CD4-positive, alpha-beta T cell (primary cell): ENCODE results near the gene B2M. TPM values are rescaled to one million over a fixed set of nuclear protein-coding genes. Genes with fewer than 3 reads are reported as not detected.

Experiments
- ATAC-seq: fragments of 200-7000 bp; cut with Tn5 transposase; one replicate; pipeline ENCODE4 v1.10.0; 2022; ENCODE audit warnings: mild to moderate bottlenecking; ENCODE audit not compliant: poor library complexity
- CTCF ChIA-PET: fragments of 350-600 bp; sonication (Branson Sonifier 250); formaldehyde crosslinking; loops from one replicate; lab custom pipeline; 2021; ENCODE audit warnings: antibody characterized with exemption, inconsistent platforms; lab: Charles Lee
- POLR2A ChIA-PET: fragments of 350-600 bp; sonication (Branson Sonifier 250); formaldehyde crosslinking; loops from one replicate; lab custom pipeline; 2021; ENCODE audit warnings: antibody characterized with exemption, inconsistent platforms; lab: Charles Lee
- DNase-seq, 14 experiments: peaks; one replicate each; pipeline ENCODE4 v3.0.0-alpha.2; 2013 to 2020; ENCODE audit warnings: mixed read lengths in 2 of 14
- H3K27ac ChIP-seq, 2 donors: one replicate each; pipeline versions ENCODE4 v1.5.1 to v1.7.0; 2013; ENCODE audit warnings: low read length in 2 of 2, low read depth in 1 of 2, mild to moderate bottlenecking in 1 of 2
- H3K27me3 ChIP-seq, 2 experiments: 1 replicate in 1 of 2; 2 replicates in 1 of 2; pipeline versions ENCODE4 v1.6.1 to v1.7.0; 2013; ENCODE audit warnings: low read length in 2 of 2, control low read depth in 1 of 2, mild to moderate bottlenecking in 1 of 2, moderate library complexity in 1 of 2; ENCODE audit not compliant: insufficient read depth in 2 of 2, control insufficient read depth in 1 of 2
- H3K36me3 ChIP-seq: one replicate; pipeline ENCODE4 v1.6.1; 2013; ENCODE audit warnings: low read length, control low read depth; ENCODE audit not compliant: insufficient read depth
- H3K4me1 ChIP-seq: one replicate; pipeline ENCODE4 v1.6.1; 2013; ENCODE audit warnings: low read length, control low read depth; ENCODE audit not compliant: insufficient read depth
- H3K4me3 ChIP-seq: one replicate; pipeline ENCODE4 v1.5.1; 2013; ENCODE audit warnings: mild to moderate bottlenecking, low read length, moderate library complexity
- H3K9me3 ChIP-seq, 2 experiments: 1 replicate in 1 of 2; 2 replicates in 1 of 2; pipeline versions ENCODE4 v1.6.1 to v1.7.0; 2013; ENCODE audit warnings: low read length in 2 of 2, mild to moderate bottlenecking in 2 of 2, control low read depth in 1 of 2, moderate library complexity in 1 of 2; ENCODE audit not compliant: control insufficient read depth in 1 of 2, insufficient read depth in 1 of 2
- H3K27ac Mint-ChIP-seq: one replicate; pipeline ENCODE4 v1.8.0; 2020; ENCODE audit warnings: mixed read lengths
- H3K27me3 Mint-ChIP-seq: one replicate; pipeline ENCODE4 v1.8.0; 2021; ENCODE audit warnings: mixed read lengths
- H3K36me3 Mint-ChIP-seq: one replicate; pipeline ENCODE4 v1.8.0; 2021; ENCODE audit warnings: low read depth, mixed read lengths
- H3K4me1 Mint-ChIP-seq: one replicate; pipeline ENCODE4 v1.8.0; 2021; ENCODE audit warnings: low read depth, mixed read lengths
- H3K4me3 Mint-ChIP-seq: one replicate; pipeline ENCODE4 v1.8.0; 2020; ENCODE audit warnings: mild to moderate bottlenecking, mixed read lengths
- H3K9me3 Mint-ChIP-seq: one replicate; pipeline ENCODE4 v1.8.0; 2020; ENCODE audit warnings: mixed read lengths
- intact Hi-C, 2 experiments: fragments of 100-400 bp; cut with DNase I in 1 of 2; cut with micrococcal nuclease in 1 of 2; formaldehyde crosslinking; loops; one replicate each; pipeline versions ENCODE4 v1.15.1 to v1.9.0; 2023 to 2025; cut with DNase I, micrococcal nuclease
- total RNA-seq, 174 experiments: library from RNA in 2 of 174; stranded (reverse) in 2 of 174; gene quantifications; one replicate each; pipeline ENCODE4 v1.2.3 and lab custom pipeline; 2021 to 2026
- TF ChIP-seq, protein P1 (sequence below): fragments of 200-600 bp; IDR thresholded peaks from one replicate; pipeline ENCODE4 v1.8.0; 2022; ENCODE audit warnings: antibody characterized with exemption, mild to moderate bottlenecking

B2M gene
- total RNA-seq, 2 experiments from 2014 or later, result 4,357 to 4,503 TPM

DNA sequence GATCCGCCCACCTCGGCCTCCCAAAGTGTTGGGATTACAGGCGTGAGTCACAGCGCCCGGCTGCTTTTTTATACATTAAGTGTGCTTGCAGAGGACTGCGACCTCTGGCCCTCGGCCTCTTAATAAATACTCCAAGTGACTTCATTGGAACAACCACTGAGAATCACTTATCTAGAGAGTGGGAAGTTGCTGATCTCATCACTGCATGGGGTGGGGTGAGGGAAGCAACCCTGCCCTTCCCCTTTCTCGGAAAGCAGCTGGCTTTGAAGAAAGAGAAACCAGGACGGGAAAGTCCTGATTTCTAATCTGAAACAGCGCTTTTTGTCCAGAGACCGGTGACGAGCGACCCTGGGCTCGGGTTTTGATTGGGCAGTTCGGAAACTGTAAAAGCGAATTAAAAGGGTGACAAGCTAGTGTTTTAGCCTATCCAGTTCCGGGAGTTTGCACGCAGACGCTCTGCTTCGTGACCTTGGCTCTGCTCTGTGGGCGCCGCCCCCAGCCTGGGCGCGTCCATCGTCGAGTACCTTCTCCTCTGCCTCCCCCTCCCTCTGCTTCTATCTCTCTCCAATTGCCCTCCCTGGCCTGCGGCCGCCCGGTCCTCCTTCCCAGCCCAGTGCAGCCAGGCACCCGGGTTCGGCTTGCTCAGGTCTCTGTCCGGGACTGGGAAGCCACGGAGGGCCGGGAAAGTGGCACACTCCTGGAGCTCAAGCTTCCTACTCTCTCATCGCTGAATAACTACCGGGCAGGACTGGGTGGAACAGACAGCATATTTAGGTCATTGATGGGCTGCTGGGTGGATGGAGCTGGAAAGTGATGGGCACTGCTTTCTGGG lies 17.5 kb downstream of the B2M start:
- peak overlapping the region; percentile 97 to 98 for H3K27ac ChIP-seq
- ChIA-PET POLR2A (interaction anchor here (0.7 to 38.3 kb wide), 19 partner anchors 9 to 928 kb away, joined by 3 to 4232 read pairs (median 3); partner anchors contain the start of genes B2M, HYPK, PATL2 and SERINC4), CTCF (interaction anchor here (0.9 to 5.2 kb wide), 6 partner anchors 8 to 302 kb away, joined by 3 to 58 read pairs (median 26); partner anchors contain the start of genes B2M, CTDSPL2, PATL2 and SPG11)
- no peaks in the 10 kb centered on the region for H3K27me3 Mint-ChIP-seq
- intact Hi-C loops, result loop anchor here (1.0 kb wide), 2 partner anchors 9 to 17 kb away; partner anchors contain the start of genes B2M (in 1 of the 2) and PATL2 (in 1 of the 2)
- H3K27me3 ChIP-seq, result no peaks in the 10 kb centered on the region
- peak overlapping the region; percentile 79 for H3K4me3 ChIP-seq
- no peaks in the 10 kb centered on the region for H3K9me3 ChIP-seq
- no peaks in the 10 kb centered on the region for H3K9me3 Mint-ChIP-seq
- H3K4me1 Mint-ChIP-seq, result peaks cover 90% of the 10 kb centered on the region
- peak; percentile 87 to 99 (median 93) for DNase-seq
- TF ChIP-seq, protein P1, sequence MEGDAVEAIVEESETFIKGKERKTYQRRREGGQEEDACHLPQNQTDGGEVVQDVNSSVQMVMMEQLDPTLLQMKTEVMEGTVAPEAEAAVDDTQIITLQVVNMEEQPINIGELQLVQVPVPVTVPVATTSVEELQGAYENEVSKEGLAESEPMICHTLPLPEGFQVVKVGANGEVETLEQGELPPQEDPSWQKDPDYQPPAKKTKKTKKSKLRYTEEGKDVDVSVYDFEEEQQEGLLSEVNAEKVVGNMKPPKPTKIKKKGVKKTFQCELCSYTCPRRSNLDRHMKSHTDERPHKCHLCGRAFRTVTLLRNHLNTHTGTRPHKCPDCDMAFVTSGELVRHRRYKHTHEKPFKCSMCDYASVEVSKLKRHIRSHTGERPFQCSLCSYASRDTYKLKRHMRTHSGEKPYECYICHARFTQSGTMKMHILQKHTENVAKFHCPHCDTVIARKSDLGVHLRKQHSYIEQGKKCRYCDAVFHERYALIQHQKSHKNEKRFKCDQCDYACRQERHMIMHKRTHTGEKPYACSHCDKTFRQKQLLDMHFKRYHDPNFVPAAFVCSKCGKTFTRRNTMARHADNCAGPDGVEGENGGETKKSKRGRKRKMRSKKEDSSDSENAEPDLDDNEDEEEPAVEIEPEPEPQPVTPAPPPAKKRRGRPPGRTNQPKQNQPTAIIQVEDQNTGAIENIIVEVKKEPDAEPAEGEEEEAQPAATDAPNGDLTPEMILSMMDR, result no peak
- peaks cover 28% of the 10 kb centered on the region for H3K36me3 Mint-ChIP-seq
- ATAC-seq, result peak; percentile 77
- peak overlapping the region; percentile 99 for H3K27ac Mint-ChIP-seq
- peaks cover 74% of the 10 kb centered on the region for H3K4me1 ChIP-seq
- peaks cover 13% of the 10 kb centered on the region for H3K36me3 ChIP-seq
- H3K4me3 Mint-ChIP-seq, result peak overlapping the region; percentile 96

DNA sequence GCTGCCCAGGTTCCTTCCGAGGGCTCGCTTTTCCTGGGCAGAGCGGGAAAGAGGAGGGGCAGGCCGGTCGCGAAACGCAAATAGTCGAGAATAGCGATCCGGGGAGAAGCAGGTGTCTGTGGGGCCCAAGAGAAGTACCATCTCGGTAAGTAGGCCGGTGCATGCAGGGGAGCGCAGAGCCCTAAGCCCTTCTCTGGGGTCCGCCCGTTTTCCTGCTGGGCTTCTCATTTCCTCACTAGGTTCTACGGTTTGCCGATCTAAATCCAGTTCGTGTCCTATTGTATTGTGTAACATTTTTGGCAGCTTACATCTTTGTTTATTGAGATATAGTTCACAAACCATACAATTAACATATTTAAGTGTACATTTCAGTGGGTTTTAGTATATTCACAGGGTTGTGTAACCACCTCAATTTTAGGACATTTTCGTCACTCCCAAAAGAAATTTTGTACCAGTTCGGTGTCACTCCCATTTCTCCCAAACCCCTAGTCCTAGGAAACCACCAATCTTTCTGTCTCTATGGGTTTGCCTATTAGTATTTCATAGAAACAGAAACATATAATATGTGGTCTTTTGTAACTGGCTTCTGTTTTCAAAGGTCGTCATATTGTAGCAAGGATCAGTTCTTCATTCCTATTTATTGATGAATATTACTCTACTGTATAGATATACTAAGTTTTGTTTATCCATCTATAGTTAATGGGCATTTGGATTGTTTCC lies 18.3 kb downstream of the B2M start:
- H3K4me3 ChIP-seq, result peak overlapping the region; percentile 79
- POLR2A ChIA-PET, result interaction anchor here (0.7 to 38.3 kb wide), 17 partner anchors 8 to 929 kb away, joined by 3 to 4232 read pairs (median 3); partner anchors contain the start of genes B2M, HYPK, PATL2 and SERINC4
- intact Hi-C loops, result loop anchor here in 1 of 2 experiments (1.0 kb wide), 1 partner anchor 18 kb away; the partner anchor contains the start of genes B2M and PATL2
- no peaks in the 10 kb centered on the region for H3K9me3 ChIP-seq
- H3K27me3 ChIP-seq, result no peaks in the 10 kb centered on the region
- Mint-ChIP-seq H3K27ac (peak overlapping the region; percentile 99), H3K4me1 (peaks cover 85% of the 10 kb centered on the region), H3K4me3 (peak overlapping the region; percentile 96), H3K9me3 (no peaks in the 10 kb centered on the region), H3K36me3 (peaks cover 24% of the 10 kb centered on the region), H3K27me3 (no peaks in the 10 kb centered on the region)
- H3K4me1 ChIP-seq, result peaks cover 75% of the 10 kb centered on the region
- peak in 7 of 14 experiments; percentile 22 to 68 (median 51) for DNase-seq
- TF ChIP-seq, protein P1, result no peak
- peaks cover 13% of the 10 kb centered on the region for H3K36me3 ChIP-seq
- H3K27ac ChIP-seq, result peak overlapping the region; percentile 94 to 98
- CTCF ChIA-PET, result interaction anchor here (1.0 to 5.2 kb wide), 7 partner anchors 8 to 151 kb away, joined by 4 to 58 read pairs (median 32); partner anchors contain the start of genes B2M, PATL2, SPG11 and TRIM69
- ATAC-seq, result peak; percentile 3
